Stimulated activated CD4-positive, alpha-beta T cell treated with anti-CD3 and anti-CD28 coated beads, Interleukin-1b, Interleukin-23, amount 100 ng/mL, for 24 hours (primary cell): ENCODE data around the gene ISX.

Source experiments
- DNase-seq, 4 experiments: peaks; one replicate each; pipeline ENCODE4 v3.0.0-alpha.2; 2020; ENCODE audit warnings: low read depth in 4 of 4, low spot score in 1 of 4

The ISX gene

GRCh38 chr22:35051791-35052190, 14.2 kb upstream of the ISX start:
- DNase-seq, result no peak

GRCh38 chr22:35053060-35053835, 12.7 kb upstream of the ISX start:
- DNase-seq, result no peak

GRCh38 chr22:35054064-35054463, 11.9 kb upstream of the ISX start:
- no peak for DNase-seq

- DNase-seq, result no peak
Observed at GRCh38 chr22:35056486-35056885, 9.5 kb upstream of the ISX start.

GRCh38 chr22:35057155-35057554, 8.8 kb upstream of the ISX start:
- no peak for DNase-seq

- DNase-seq, result no peak
Observed at GRCh38 chr22:35059632-35060031, 6.3 kb upstream of the ISX start.

GRCh38 chr22:35064664-35065063, 1.3 kb upstream of the ISX start:
- DNase-seq, result no peak

- DNase-seq, result no peak
Observed at GRCh38 chr22:35065183-35065582, 775 bp upstream of the ISX start.

DNA sequence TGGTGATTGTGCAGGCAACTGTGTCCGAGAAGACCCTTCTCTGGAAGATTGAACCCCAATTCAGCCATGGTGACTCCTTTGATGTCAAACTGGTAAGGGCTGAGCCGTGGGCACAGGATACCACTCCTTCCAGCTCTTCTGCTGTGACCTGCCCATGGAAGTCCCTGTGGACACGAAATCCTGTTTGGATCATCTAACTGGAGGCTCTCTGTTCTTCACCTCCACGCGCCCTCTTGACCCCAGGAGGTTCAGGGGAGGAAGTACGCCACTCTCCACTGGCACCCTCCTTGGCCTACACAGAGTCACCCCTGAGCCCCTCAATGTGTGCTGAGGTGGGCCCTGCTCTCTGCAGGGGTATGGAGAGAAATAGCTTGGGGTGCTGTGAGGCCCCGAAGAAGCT, 810 bp downstream of the ISX start:
- DNase-seq, result no peak

- DNase-seq, result no peak
Observed at GRCh38 chr22:35069541-35069940, 3.6 kb downstream of the ISX start.

GRCh38 chr22:35070451-35071093, 4.6 kb downstream of the ISX start:
- no peak for DNase-seq

- DNase-seq, result no peak
Observed at GRCh38 chr22:35071784-35072183, 5.8 kb downstream of the ISX start.

DNA sequence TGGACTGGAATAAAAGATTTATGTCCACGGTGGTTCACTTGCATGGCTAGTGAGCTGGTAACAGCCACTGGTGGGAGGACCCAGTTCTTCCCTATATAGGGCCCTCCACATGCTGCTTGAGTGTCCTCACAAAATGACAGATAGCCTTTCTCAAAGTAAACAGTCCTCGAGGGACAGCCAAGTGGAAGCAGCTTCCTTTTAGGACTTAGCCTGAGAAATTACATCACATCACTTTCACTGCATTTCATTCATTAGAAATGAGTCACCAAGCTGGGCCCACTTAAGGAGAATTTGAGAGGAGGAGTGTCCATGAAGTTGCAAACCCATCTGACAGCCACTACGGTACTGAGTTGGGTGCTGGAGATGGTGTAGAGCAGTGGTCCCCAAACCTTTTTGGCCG, 7.0 kb downstream of the ISX start:
- no peak for DNase-seq

DNA sequence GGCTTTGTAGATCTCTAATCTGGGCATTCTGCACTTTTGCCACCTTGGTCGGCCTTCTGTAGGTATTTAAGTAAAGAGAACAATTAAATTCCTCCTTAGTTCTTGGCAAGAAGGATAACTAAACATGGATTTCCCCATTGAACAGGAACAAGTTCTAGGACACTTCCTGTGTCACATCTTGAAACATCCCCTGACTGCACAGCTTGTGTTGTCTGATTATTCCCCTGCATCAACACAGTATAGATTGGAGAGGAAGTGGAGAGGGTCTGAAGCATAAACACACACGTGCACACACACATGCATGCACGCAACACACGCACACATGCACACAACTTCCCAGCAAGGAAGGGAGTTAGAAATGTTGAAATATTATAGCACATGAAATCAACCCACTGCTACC, 8.6 kb downstream of the ISX start:
- no peak for DNase-seq

GRCh38 chr22:35076630-35077029, 10.7 kb downstream of the ISX start:
- DNase-seq, result no peak

DNA sequence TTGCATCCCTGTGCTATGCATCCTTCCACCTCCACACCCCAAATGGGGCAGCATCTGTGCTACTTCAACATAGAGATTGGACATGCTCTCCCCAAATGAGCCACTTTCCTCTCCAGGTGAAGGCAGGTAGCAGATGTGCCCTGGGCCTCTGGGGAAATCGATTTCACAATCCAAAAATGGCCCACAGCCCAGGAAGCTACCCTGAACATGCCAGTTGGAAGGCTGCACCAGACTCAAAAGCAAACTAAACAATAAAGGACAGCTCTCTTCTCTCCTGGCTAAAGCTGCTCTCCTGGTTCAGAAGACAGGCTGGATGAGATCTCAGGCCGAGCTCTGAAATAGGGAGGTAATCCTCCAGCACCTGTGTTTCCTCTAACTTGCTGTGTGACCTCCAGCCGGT, 19.7 kb downstream of the ISX start:
- DNase-seq, result no peak

DNA sequence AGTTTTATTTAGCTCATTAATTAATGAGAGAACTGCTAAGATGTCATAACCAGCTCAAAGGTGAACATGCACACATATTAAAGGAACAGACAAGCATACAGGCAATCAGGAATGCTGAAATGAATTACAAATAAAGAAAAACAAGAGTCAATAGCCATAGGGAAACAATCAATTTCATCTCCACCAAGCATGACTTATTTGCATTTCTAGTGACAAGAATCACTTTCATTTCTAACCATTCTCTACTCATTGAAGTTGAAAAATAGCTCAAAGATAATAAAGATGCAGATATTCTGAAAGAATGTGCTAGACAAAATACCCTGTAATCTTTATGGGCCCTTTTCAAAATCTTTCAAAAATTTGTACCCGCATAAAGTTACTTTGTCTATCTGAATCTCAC, 23.2 kb downstream of the ISX start:
- no peak for DNase-seq

DNA sequence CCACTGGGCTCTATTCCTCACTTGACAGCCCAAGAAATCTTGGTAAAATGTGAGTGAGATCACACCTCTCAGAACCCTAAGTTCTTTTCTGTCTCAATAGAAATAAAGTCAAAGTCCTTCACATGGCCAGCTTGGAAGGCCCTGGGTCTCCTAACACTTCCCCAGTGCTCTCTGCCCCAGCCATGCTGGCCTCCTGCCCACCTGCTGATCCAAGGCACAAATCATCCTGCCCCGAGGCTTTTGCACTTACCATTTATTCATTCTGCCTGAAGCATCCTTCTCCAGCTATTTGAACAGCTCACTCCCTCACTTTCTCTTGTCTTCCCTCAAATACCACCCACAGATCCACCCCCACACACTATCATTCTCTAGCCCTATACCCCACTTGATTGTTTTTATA, 26.4 kb downstream of the ISX start:
- DNase-seq, result no peak

DNA sequence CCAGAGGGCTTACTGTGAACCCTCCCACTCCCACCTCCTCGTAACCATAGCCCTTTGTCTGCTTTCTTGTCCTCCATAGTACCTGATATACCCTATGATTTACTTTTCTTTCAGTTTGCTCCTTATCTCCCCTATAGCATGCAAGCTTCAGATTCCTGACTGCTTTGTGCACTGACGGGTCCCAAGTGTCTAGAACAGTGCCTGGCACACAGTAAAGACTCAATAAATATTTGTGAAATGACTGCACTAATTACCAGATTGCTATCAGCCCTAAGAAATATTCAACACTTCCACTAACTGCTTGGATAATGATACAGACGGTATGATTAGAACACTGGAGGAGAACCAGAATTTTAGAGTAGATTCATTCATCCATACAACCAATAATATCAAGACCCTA, 33.0 kb downstream of the ISX start:
- no peak for DNase-seq

- DNase-seq, result no peak
Observed at GRCh38 chr22:35099883-35100282, 33.9 kb downstream of the ISX start.

GRCh38 chr22:35102663-35103062, 36.7 kb downstream of the ISX start:
- DNase-seq, result no peak

DNA sequence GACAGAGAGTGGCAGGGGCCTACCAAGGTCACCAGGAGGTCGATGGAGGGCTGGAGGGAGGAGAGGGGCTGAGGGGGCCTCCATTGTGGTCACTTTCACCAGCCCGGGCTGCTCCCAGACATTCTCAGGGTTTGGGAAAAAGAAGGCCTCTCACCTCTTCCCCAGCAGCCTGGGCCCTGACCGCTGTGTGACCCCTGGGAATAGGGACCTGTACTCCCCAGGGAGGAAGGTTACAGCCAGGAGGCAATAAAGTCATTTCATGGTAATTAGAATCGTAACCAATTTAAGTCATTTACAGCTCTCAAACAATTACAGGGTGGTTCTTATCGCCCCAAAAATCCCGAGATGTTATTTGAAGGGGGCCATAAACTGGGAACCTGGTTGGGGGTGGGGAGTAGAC, 37.8 kb downstream of the ISX start:
- DNase-seq, result no peak

GRCh38 chr22:35104491-35104890, 38.5 kb downstream of the ISX start:
- no peak for DNase-seq
